Stimulated activated memory B cell treated with anti-CD40 and anti-IgM and Interleukin-4, amounts not matched to agents 10 μg/mL and 1 μg/mL and 100 μg/mL, for 72 hours (primary cell): Measurements from ENCODE around the gene PPARG.
A peak's percentile ranks its signal among the peaks of the same experiment; 100 is the strongest.
"Not testable (repeated sequence)": the region's sequence is repeated elsewhere in the genome, so short reads cannot be mapped to it uniquely, and the experiment has no call there.

Experiments used
- ATAC-seq: fragments of 150-1000 bp; cut with Tn5 transposase; 2 replicates; pipeline ENCODE4 v1.10.0; 2021
- H3K27ac Mint-ChIP-seq: one replicate; pipeline ENCODE4 v1.8.0; 2022; ENCODE audit warnings: mild to moderate bottlenecking, mixed read lengths
- H3K27me3 Mint-ChIP-seq: one replicate; pipeline ENCODE4 v1.8.0; 2022; ENCODE audit warnings: mixed read lengths
- H3K36me3 Mint-ChIP-seq: one replicate; pipeline ENCODE4 v1.8.0; 2022; ENCODE audit warnings: mixed read lengths
- H3K4me1 Mint-ChIP-seq: one replicate; pipeline ENCODE4 v1.8.0; 2022; ENCODE audit warnings: mixed read lengths
- H3K4me3 Mint-ChIP-seq: one replicate; pipeline ENCODE4 v1.8.0; 2022; ENCODE audit warnings: mild to moderate bottlenecking, moderate library complexity, mixed read lengths
- H3K9me3 Mint-ChIP-seq: one replicate; pipeline ENCODE4 v1.8.0; 2022; ENCODE audit warnings: mixed read lengths

Gene PPARG

GRCh38 chr3:12386514-12387291, 97.8 kb downstream of the PPARG start:
- not testable (repeated sequence) for H3K9me3 Mint-ChIP-seq, H3K4me1 Mint-ChIP-seq, H3K4me3 Mint-ChIP-seq, H3K27me3 Mint-ChIP-seq, ATAC-seq, H3K36me3 Mint-ChIP-seq, H3K27ac Mint-ChIP-seq

- ATAC-seq = peak; percentile 47
- Mint-ChIP-seq H3K36me3 (no peaks in the 10 kb centered on the region), H3K27me3 (peaks cover 10% of the 10 kb centered on the region), H3K4me1 (no peaks in the 10 kb centered on the region), H3K27ac (no peak overlapping the region), H3K4me3 (no peak overlapping the region), H3K9me3 (no peaks in the 10 kb centered on the region)
These were observed 99.3 kb downstream of the PPARG start for GRCh38 chr3:12388185-12388584.

- Mint-ChIP-seq H3K4me3 (no peak overlapping the region), H3K4me1 (peaks cover 6% of the 10 kb centered on the region), H3K27me3 (peaks cover 10% of the 10 kb centered on the region), H3K9me3 (no peaks in the 10 kb centered on the region), H3K27ac (no peak overlapping the region), H3K36me3 (no peaks in the 10 kb centered on the region)
- ATAC-seq = no peak
These were observed 103.4 kb downstream of the PPARG start for GRCh38 chr3:12392101-12392878.

GRCh38 chr3:12393894-12394293, 105.0 kb downstream of the PPARG start:
- Mint-ChIP-seq H3K9me3 (no peaks in the 10 kb centered on the region), H3K36me3 (no peaks in the 10 kb centered on the region), H3K4me1 (peaks cover 13% of the 10 kb centered on the region), H3K4me3 (no peak overlapping the region), H3K27me3 (peaks cover 8% of the 10 kb centered on the region), H3K27ac (no peak overlapping the region)
- no peak for ATAC-seq

GRCh38 chr3:12394569-12395271, 105.8 kb downstream of the PPARG start:
- no peaks in the 10 kb centered on the region for H3K9me3 Mint-ChIP-seq
- H3K36me3 Mint-ChIP-seq = no peaks in the 10 kb centered on the region
- peak overlapping the region; percentile 35 for H3K4me3 Mint-ChIP-seq
- peaks cover under 1% of the 10 kb centered on the region for H3K27me3 Mint-ChIP-seq
- peaks cover 20% of the 10 kb centered on the region for H3K4me1 Mint-ChIP-seq
- H3K27ac Mint-ChIP-seq = peak overlapping the region; percentile 68
- ATAC-seq = peak; percentile 42

GRCh38 chr3:12395349-12396012, 106.6 kb downstream of the PPARG start:
- no peaks in the 10 kb centered on the region for H3K27me3 Mint-ChIP-seq
- H3K36me3 Mint-ChIP-seq = no peaks in the 10 kb centered on the region
- peak; percentile 94 for ATAC-seq
- no peaks in the 10 kb centered on the region for H3K9me3 Mint-ChIP-seq
- peak overlapping the region; percentile 68 for H3K27ac Mint-ChIP-seq
- peak overlapping the region; percentile 57 for H3K4me3 Mint-ChIP-seq
- H3K4me1 Mint-ChIP-seq = peaks cover 23% of the 10 kb centered on the region

- Mint-ChIP-seq H3K4me3 (no peak overlapping the region), H3K36me3 (no peaks in the 10 kb centered on the region), H3K27me3 (no peaks in the 10 kb centered on the region), H3K27ac (no peak overlapping the region), H3K4me1 (peaks cover 31% of the 10 kb centered on the region), H3K9me3 (no peaks in the 10 kb centered on the region)
- no peak for ATAC-seq
These were observed 107.6 kb downstream of the PPARG start for GRCh38 chr3:12396471-12396870.

- no peaks in the 10 kb centered on the region for H3K27me3 Mint-ChIP-seq
- peak overlapping the region; percentile 25 for H3K4me3 Mint-ChIP-seq
- no peak for ATAC-seq
- no peaks in the 10 kb centered on the region for H3K36me3 Mint-ChIP-seq
- no peaks in the 10 kb centered on the region for H3K9me3 Mint-ChIP-seq
- H3K27ac Mint-ChIP-seq = no peak overlapping the region
- H3K4me1 Mint-ChIP-seq = peaks cover 31% of the 10 kb centered on the region
These were observed 110.4 kb downstream of the PPARG start for GRCh38 chr3:12399226-12399625.

- no peaks in the 10 kb centered on the region for H3K9me3 Mint-ChIP-seq
- H3K27me3 Mint-ChIP-seq = no peaks in the 10 kb centered on the region
- no peak overlapping the region for H3K4me3 Mint-ChIP-seq
- no peak for ATAC-seq
- H3K27ac Mint-ChIP-seq = peak overlapping the region; percentile 73
- H3K36me3 Mint-ChIP-seq = no peaks in the 10 kb centered on the region
- peaks cover 26% of the 10 kb centered on the region for H3K4me1 Mint-ChIP-seq
These were observed 111.8 kb downstream of the PPARG start for GRCh38 chr3:12400616-12401194.

GRCh38 chr3:12401208-12401607, 112.3 kb downstream of the PPARG start:
- no peak overlapping the region for H3K4me3 Mint-ChIP-seq
- ATAC-seq = no peak
- H3K9me3 Mint-ChIP-seq = no peaks in the 10 kb centered on the region
- peaks cover 26% of the 10 kb centered on the region for H3K4me1 Mint-ChIP-seq
- H3K36me3 Mint-ChIP-seq = no peaks in the 10 kb centered on the region
- peak overlapping the region; percentile 73 for H3K27ac Mint-ChIP-seq
- H3K27me3 Mint-ChIP-seq = no peaks in the 10 kb centered on the region

GRCh38 chr3:12405432-12406272, 116.8 kb downstream of the PPARG start:
- H3K4me1 Mint-ChIP-seq = peaks cover 7% of the 10 kb centered on the region

GRCh38 chr3:12408984-12409683, 120.3 kb downstream of the PPARG start:
- Mint-ChIP-seq H3K36me3 (no peaks in the 10 kb centered on the region), H3K9me3 (no peaks in the 10 kb centered on the region), H3K4me1 (no peaks in the 10 kb centered on the region), H3K4me3 (no peak overlapping the region), H3K27me3 (no peaks in the 10 kb centered on the region), H3K27ac (no peak overlapping the region)
- no peak for ATAC-seq

More at GRCh38 chr3:12405432-12406272, 116.8 kb downstream of the PPARG start:
- no peak overlapping the region for H3K27ac Mint-ChIP-seq
- no peak overlapping the region for H3K4me3 Mint-ChIP-seq
- H3K9me3 Mint-ChIP-seq = no peaks in the 10 kb centered on the region
- ATAC-seq = peak; percentile 41
- no peaks in the 10 kb centered on the region for H3K27me3 Mint-ChIP-seq
- H3K36me3 Mint-ChIP-seq = no peaks in the 10 kb centered on the region

GRCh38 chr3:12409684-12410596, 121.1 kb downstream of the PPARG start:
- ATAC-seq = no peak
- no peaks in the 10 kb centered on the region for H3K4me1 Mint-ChIP-seq
- no peaks in the 10 kb centered on the region for H3K9me3 Mint-ChIP-seq
- no peak overlapping the region for H3K27ac Mint-ChIP-seq
- no peaks in the 10 kb centered on the region for H3K36me3 Mint-ChIP-seq
- no peaks in the 10 kb centered on the region for H3K27me3 Mint-ChIP-seq
- H3K4me3 Mint-ChIP-seq = no peak overlapping the region
